ENCODE data around the gene GFRA1.

The GFRA1 gene

DNA sequence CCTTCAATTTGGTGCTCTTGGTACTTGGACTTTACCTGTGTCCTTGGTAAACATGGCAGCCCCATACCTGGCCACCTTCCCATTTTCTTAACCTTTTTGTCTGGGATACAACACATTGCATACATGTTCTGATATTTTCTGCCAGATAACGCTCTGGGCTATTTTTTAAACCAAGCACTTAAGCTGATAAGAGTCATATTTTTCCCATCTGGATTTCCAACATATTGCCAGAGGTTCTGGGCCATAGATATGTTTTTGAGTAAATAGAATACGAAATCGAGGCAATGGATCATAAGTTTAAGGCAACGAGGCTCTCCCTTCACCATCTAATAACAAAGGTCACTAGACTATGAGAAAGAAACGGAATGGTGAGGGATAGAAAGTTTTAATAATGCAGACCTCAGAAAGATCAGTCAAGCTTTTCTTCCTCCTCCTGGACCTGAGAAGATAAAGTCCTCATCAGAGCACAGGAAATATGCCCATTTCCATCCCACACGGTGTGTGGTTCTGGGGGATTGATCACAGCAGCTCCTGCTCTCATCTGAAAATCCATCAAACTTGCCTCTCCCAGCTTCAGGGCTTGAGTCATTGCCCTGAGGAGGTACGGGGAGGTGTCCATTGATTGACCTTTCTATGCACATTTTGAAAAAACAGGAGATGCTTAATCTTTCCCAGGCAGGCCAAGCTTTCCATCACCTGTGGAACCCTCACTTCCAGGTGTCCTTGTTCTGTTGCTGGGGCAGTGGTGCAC is 257.2 kb downstream of the GFRA1 start:
- no peak for DNase-seq

DNA sequence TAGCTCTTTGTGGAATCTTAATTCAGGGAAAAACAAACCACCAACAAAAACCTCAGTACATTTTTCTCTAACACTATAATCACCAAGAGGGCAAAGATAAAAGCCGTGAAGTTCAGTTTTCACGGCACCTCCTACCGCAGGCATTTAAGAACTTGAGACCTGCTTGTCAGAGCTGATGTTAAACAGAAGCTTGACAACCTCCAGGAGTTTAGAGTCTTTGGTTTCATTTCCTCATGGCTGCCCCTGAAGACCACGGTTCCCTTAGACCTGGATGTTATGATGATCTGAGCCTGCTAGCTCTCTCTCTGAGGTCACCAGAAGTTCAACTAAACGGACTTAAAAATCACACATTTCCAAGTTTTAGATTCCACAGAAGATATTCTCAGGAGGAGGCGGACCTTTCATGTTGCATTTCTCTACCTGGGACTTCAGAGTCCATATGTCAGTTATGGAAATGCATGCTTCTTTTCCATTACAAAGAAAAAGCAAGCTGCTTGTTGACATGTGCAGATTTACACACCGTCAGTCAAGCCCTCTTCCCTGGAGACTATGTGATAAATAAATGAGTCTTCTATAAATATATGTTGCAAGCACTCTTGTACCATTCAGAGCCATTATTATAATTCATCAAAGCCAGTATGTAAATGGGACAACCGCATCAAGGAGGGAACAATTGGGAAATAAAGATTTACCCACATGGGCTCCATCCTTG is 258.0 kb downstream of the GFRA1 start:
- no peak for DNase-seq

DNA sequence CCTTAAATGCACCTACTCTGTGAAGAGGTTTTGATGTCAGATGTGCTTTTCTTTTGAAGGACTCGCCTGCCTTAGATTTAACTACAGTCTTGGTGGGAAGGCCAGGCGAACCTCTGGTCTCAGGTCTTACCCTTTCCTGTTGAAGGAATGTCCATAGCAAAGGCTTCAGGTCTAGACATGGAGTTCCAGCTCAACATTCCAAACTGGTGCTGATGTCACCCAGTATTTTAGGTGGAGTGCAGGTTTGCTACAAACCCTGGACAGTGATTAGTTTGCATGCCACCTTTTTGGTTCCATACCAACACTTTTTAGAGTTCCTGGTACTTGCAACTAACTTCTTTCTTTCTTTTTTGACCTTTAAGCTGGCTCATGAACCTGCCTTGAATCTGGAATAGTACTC is 258.7 kb downstream of the GFRA1 start:
- DNase-seq: no peak

DNA sequence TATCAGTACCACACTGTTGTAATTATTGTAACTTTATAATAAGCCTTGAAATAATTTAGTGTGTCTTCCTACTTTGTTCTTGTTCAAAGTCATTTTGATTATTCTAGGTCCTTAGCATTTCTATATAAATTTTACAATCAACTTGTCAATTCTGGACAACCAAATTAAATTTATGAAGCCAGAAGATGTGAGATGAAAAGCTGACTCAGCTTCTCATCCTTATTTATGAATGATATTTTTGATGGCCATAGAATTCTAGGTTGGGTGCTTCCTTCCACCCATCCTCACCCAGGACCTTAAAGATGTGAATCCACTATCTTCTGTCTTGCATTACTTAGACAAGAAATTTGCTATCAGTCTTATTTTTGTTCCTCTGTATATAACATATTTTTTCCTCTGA is 261.1 kb downstream of the GFRA1 start:
- DNase-seq: no peak

DNA sequence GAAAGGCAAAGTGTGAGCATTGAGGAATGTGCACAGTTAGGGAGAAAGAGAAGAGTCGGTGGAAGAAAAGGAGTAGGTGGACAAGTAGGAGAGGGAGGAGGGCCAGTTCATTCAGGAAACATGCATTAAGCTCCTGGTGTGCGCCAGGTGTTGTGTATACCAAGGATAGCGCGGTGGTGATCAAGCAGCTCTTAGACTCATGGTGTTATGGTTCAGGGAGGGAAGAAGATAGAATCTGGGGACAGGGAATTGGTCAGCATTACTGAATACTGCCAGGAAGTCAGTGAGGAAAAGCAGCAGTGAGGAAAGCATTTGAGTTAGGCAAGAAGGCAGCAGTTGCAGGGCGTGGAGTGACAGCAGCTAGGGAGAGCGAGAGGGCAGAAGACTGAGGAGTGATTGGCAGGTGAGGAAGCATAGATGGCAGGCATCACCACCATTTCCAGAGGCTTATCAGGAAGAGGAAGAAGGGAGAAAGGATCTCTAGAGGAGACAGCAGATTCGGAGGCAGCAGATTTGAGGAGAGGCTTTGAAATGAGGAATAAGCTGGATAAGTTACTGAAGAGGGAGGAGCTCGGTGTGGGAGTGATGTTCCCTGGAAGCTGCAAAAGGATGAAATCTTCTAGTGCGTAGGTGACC is 265.6 kb downstream of the GFRA1 start:
- no peak for DNase-seq

Data from hematopoietic multipotent progenitor cell treated with erythropoietin and hydrocortisone succinate and interleukin-3 and kit ligand, for 6 days (in vitro differentiated cells).